GM12878 (cell line): ENCODE data around the gene HSF5. TPM values are rescaled to one million over a fixed set of nuclear protein-coding genes. Genes with fewer than 3 reads are reported as not detected.
"Not testable (repeated sequence)": the region's sequence is repeated elsewhere in the genome, so short reads cannot be mapped to it uniquely, and the experiment has no call there.

ENCODE experiments used
- ATAC-seq: fragments of 200-7000 bp; cut with Tn5 transposase; 3 replicates; pipeline ENCODE4 v1.9.1; 2020; ENCODE audit warnings: mild to moderate bottlenecking, moderate library complexity
- BruUV-seq: library from RNA; stranded (reverse); fragments of 400-500 nt; replicated peaks from 2 replicates; lab custom pipeline; 2021; lab: Mats Ljungman, UMichigan
- CTCF ChIA-PET: fragments of 300-600 bp; sonication (Branson Sonifier 250); formaldehyde crosslinking; extraction: SDS; loops from one replicate; lab custom pipeline; 2021; ENCODE audit warnings: inconsistent platforms; lab: Yijun Ruan, JAX
- POLR2A ChIA-PET: fragments of 350-600 bp; formaldehyde crosslinking; extraction: SDS; loops from one replicate; lab custom pipeline; 2021; ENCODE audit warnings: inconsistent platforms; lab: Charles Lee
- RAD21 ChIA-PET: fragments of 300-600 bp; sonication (Branson Sonifier 250); formaldehyde crosslinking; loops from one replicate; lab custom pipeline; 2023; ENCODE audit warnings: antibody characterized with exemption; ENCODE audit not compliant: unreplicated experiment; lab: Charles Lee
- SMC1A ChIA-PET: fragments of 300-600 bp; sonication (Branson Sonifier 250); formaldehyde crosslinking; loops from one replicate; lab custom pipeline; 2023; ENCODE audit not compliant: unreplicated experiment, uncharacterized antibody; lab: Charles Lee
- DNase-seq: peaks from one replicate; pipeline ENCODE4 v3.0.0-alpha.2; 2011; ENCODE audit warnings: low read depth, low spot score
- FAIRE-seq: peaks from 3 replicates; lab custom pipeline; 2011; peaks lifted over from hg19 to GRCh38; lab: Jason Lieb, UNC
- H2AFZ ChIP-seq: 2 replicates; pipeline ENCODE4 v1.6.0; 2011; ENCODE audit warnings: low read depth, low read length, control low read depth; ENCODE audit not compliant: control insufficient read depth
- H3K27ac ChIP-seq: 2 replicates; pipeline ENCODE4 v1.5.1; 2011; ENCODE audit warnings: control low read depth; ENCODE audit not compliant: control insufficient read depth, insufficient read depth
- H3K27me3 ChIP-seq, 2 experiments: replicated peaks in 1 of 2; 2 replicates each; pipeline versions ENCODE4 v1.6.0 to v1.6.1; 2011; ENCODE audit warnings: low read length in 1 of 2; ENCODE audit not compliant: control insufficient read depth in 2 of 2, insufficient read depth in 2 of 2
- H3K36me3 ChIP-seq, 2 experiments: 2 replicates each; pipeline ENCODE4 v1.5.1; 2011; ENCODE audit warnings: low read length in 1 of 2; ENCODE audit not compliant: control insufficient read depth in 2 of 2, insufficient read depth in 2 of 2
- H3K4me1 ChIP-seq: 2 replicates; pipeline ENCODE4 v1.6.1; 2011; ENCODE audit warnings: mild to moderate bottlenecking, low read length, moderate library complexity, mixed read lengths; ENCODE audit not compliant: control insufficient read depth, insufficient read depth
- H3K4me2 ChIP-seq: 2 replicates; pipeline ENCODE4 v1.6.0; 2011; ENCODE audit warnings: control low read depth; ENCODE audit not compliant: control insufficient read depth, insufficient read depth
- H3K4me3 ChIP-seq: fragments of 200-600 bp; sonication (generic); 2 replicates; pipeline ENCODE4 v1.5.1; 2016
- H3K79me2 ChIP-seq: 2 replicates; pipeline ENCODE4 v1.6.0; 2011; ENCODE audit warnings: low read length; ENCODE audit not compliant: control insufficient read depth, insufficient read depth
- H3K9ac ChIP-seq: 2 replicates; pipeline ENCODE4 v1.8.0; 2011; ENCODE audit warnings: low read length, control low read depth, mixed read lengths; ENCODE audit not compliant: control insufficient read depth, insufficient read depth
- H3K9me3 ChIP-seq: replicated peaks from 3 replicates; pipeline ENCODE4 v1.5.1; 2011; ENCODE audit warnings: mild to moderate bottlenecking, low read length; ENCODE audit not compliant: control insufficient read depth, insufficient read depth
- H4K20me1 ChIP-seq: 2 replicates; pipeline ENCODE4 v1.6.0; 2011; ENCODE audit not compliant: control insufficient read depth, insufficient read depth
- CEBPB ChIP-seq, 2 experiments: fragments of 150-350 bp in 1 of 2; IDR thresholded peaks; 2 replicates each; pipeline ENCODE4 v1.6.1; 2012 to 2014; ENCODE audit warnings: low read depth in 2 of 2, low read length in 2 of 2, borderline replicate concordance in 1 of 2, inconsistent platforms in 1 of 2
- JUNB ChIP-seq: IDR thresholded peaks from 2 replicates; pipeline ENCODE4 v1.6.1; 2016; ENCODE audit warnings: antibody characterized with exemption, mild to moderate bottlenecking
- LARP7 ChIP-seq: fragments of 450-650 bp; IDR thresholded peaks from 2 replicates; pipeline ENCODE4 v1.6.1; 2017; ENCODE audit warnings: mild to moderate bottlenecking
- MLLT1 ChIP-seq: fragments of 450-650 bp; IDR thresholded peaks from 2 replicates; pipeline ENCODE4 v1.6.1; 2016; ENCODE audit warnings: mild to moderate bottlenecking
- NBN ChIP-seq: fragments of 450-650 bp; IDR thresholded peaks from 2 replicates; pipeline ENCODE4 v1.6.1; 2016
- POLR2AphosphoS2 ChIP-seq: IDR thresholded peaks from 2 replicates; pipeline ENCODE4 v1.6.1; 2011; ENCODE audit warnings: low read depth, mild to moderate bottlenecking, low read length, improper control_type of control experiment, moderate library complexity
- RFX5 ChIP-seq: IDR thresholded peaks from 2 replicates; pipeline ENCODE4 v1.6.1; 2011; ENCODE audit warnings: low read depth, low read length, improper control_type of control experiment
- SREBF1 ChIP-seq: IDR thresholded peaks from 2 replicates; pipeline ENCODE4 v1.6.1; 2012; ENCODE audit warnings: mild to moderate bottlenecking, low read length
- SUZ12 ChIP-seq: fragments of 200-600 bp; sonication (generic); IDR thresholded peaks from one replicate; pipeline ENCODE4 v1.6.1; 2018; ENCODE audit warnings: antibody characterized with exemption, mild to moderate bottlenecking; ENCODE audit not compliant: unreplicated experiment
- ZNF207 ChIP-seq: fragments of 450-650 bp; IDR thresholded peaks from 2 replicates; pipeline ENCODE4 v1.6.1; 2014; ENCODE audit warnings: antibody characterized with exemption, mild to moderate bottlenecking, borderline replicate concordance
- ZZZ3 ChIP-seq: IDR thresholded peaks from 2 replicates; pipeline ENCODE4 v1.6.1; 2011; ENCODE audit warnings: low read depth; ENCODE audit not compliant: control insufficient read depth, insufficient read length
- WGBS: methylation state at CpG from one replicate; pipeline ENCODE4 v1.1.6; 2016; ENCODE audit warnings: low lambda C conversion rate; ENCODE audit not compliant: insufficient replicate concordance, insufficient coverage; ENCODE audit errors: missing lambda C conversion rate; 5-methylcytosine and 5-hydroxymethylcytosine counted together
- in situ Hi-C: fragments of 300-500 bp; cut with MboI; formaldehyde crosslinking; loops from 9 replicates; pipeline ENCODE4 v1.14.3; 2018; ENCODE audit warnings: mixed read lengths
- intact Hi-C: fragments of 100-400 bp; cut with micrococcal nuclease; formaldehyde crosslinking; loops from one replicate; pipeline ENCODE4 v1.14.2; 2022; ENCODE audit not compliant: unreplicated experiment
- polyA plus RNA-seq, 11 experiments: library from polyadenylated mRNA; depleted of rRNA in 4 of 11; unstranded in 6 of 11; stranded (reverse) in 5 of 11; fragments of >200 nt; fragmentation: Nextera tagmentation in 4 of 11; fragmentation: Illumina TruSeq in 1 of 11; extraction: Ambion mirVana in 4 of 11; extraction: Trizol in 1 of 11; gene quantifications; 1 replicate in 1 of 11; 2 replicates in 10 of 11; pipeline versions ENCODE4 v1.2.1 to v1.2.3, GENCODE V29; 2011 to 2016; ENCODE audit warnings: inconsistent platforms in 2 of 11, missing spikeins in 2 of 11, low read depth in 1 of 11
- total RNA-seq, 4 experiments: library from RNA; depleted of rRNA in 3 of 4; stranded (reverse); fragments of >200 nt in 3 of 4; fragmentation: Illumina TruSeq in 1 of 4; extraction: Trizol in 1 of 4; gene quantifications; 2 replicates each; pipeline versions ENCODE4 v1.2.1 to v1.2.3, GENCODE V29; 2013 to 2021

The HSF5 gene
- total and polyA plus RNA-seq, 10 of the 15 experiments (the other 5 are each of a cell fraction or from before 2014, with no cell fraction given): 0.02 to 0.18 (median 0.06) TPM; not detected in 4

GRCh38 chr17:58397421-58397820 is 90.8 kb downstream of the HSF5 start:
- ATAC-seq, H3K4me1 ChIP-seq, H3K4me3 ChIP-seq, H3K9me3 ChIP-seq, DNase-seq, FAIRE-seq, H3K27ac ChIP-seq, H2AFZ ChIP-seq, H4K20me1 ChIP-seq, H3K4me2 ChIP-seq, H3K27me3 ChIP-seq, H3K9ac ChIP-seq, H3K79me2 ChIP-seq, H3K36me3 ChIP-seq, in situ Hi-C loops, BruUV-seq, intact Hi-C loops: not testable (repeated sequence)
- ChIA-PET POLR2A (interaction anchor here (0.9 to 1.7 kb wide), 5 partner anchors 9 to 42 kb away, joined by 3 to 5 read pairs (median 3); partner anchors contain the start of gene RNF43), CTCF (interaction anchor here (0.7 to 1.4 kb wide), 5 partner anchors 8 to 20 kb away, joined by 3 to 9 read pairs (median 3); partner anchors contain the start of gene RNF43), RAD21 (interaction anchor here (0.6 to 1.4 kb wide), 3 partner anchors 13 to 57 kb away, joined by 3 to 4 read pairs (median 3); no protein-coding TSS in a partner anchor), SMC1A (interaction anchor here (0.7 to 3.9 kb wide), 4 partner anchors 8 to 451 kb away, joined by 3 to 30 read pairs (median 6); partner anchors contain the start of gene RNF43)
- 87% methylated on average over 4 of the region's 5 CpGs for WGBS

- Histone ChIP-seq H3K4me3 (no peak overlapping the region), H3K79me2 (peaks cover 1% of the 10 kb centered on the region), H3K9ac (no peak overlapping the region), H3K4me2 (no peak overlapping the region), H3K27me3 (no peaks in the 10 kb centered on the region), H4K20me1 (no peaks in the 10 kb centered on the region), H3K9me3 (no peaks in the 10 kb centered on the region)
- ATAC-seq (no peak), FAIRE-seq (no peak), DNase-seq (no peak)
- RAD21 ChIA-PET: interaction anchor here (0.9 to 1.4 kb wide), 3 partner anchors 14 to 79 kb away, joined by 3 to 4 read pairs (median 3); no protein-coding TSS in a partner anchor
- CTCF ChIA-PET: interaction anchor here (1.1 to 1.4 kb wide), 3 partner anchors 9 to 30 kb away, joined by 3 to 4 read pairs (median 3); no protein-coding TSS in a partner anchor
- intact Hi-C loops: no loop called here
- TF ChIP-seq POLR2AphosphoS2 (no peak), ZZZ3 (no peak), LARP7 (no peak), SREBF1 (no peak), NBN (no peak), RFX5 (no peak), SUZ12 (no peak), ZNF207 (no peak), MLLT1 (no peak), CEBPB (IDR thresholded peaks at IDR 0.05; ENCODE audit: borderline replicate concordance in 1 of 2, low read depth in 2 of 2, low read length in 2 of 2) (no peak), JUNB (no peak)
- TF ChIP-seq, all 136 proteins: peak for 0
- Histone ChIP-seq H3K36me3 (no peaks in the 10 kb centered on the region), H2AFZ (no peak overlapping the region), H3K4me1 (no peaks in the 10 kb centered on the region), H3K27ac (no peak overlapping the region)
- POLR2A ChIA-PET: interaction anchor here (0.7 to 1.7 kb wide), 5 partner anchors 12 to 40 kb away, joined by 3 to 5 read pairs (median 3); no protein-coding TSS in a partner anchor
- in situ Hi-C loops: no loop called here
- BruUV-seq: no TSS peak
- WGBS: 30% methylated on average over 4 of the region's 4 CpGs
- SMC1A ChIA-PET: interaction anchor here (0.6 to 3.9 kb wide), 4 partner anchors 13 to 27 kb away, joined by 3 to 30 read pairs (median 9); no protein-coding TSS in a partner anchor
Observed at GRCh38 chr17:58396173-58396572, 92.0 kb downstream of the HSF5 start.
